ENCODE measurements around the gene ARID1B. TPM values are rescaled to one million over a fixed set of nuclear protein-coding genes. Genes with fewer than 3 reads are reported as not detected.

Gene ARID1B
- total and polyA plus RNA-seq, 10 of the 15 experiments (the other 5 are each of a cell fraction or from before 2014, with no cell fraction given) = 24.7 to 133 (median 54.6) TPM

GRCh38 chr6:156776470-156776839 is 723 bp upstream of the ARID1B start (continued):
- TF ChIP-seq CUX1 (IDR thresholded peaks at IDR 0.05; ENCODE audit: insufficient replicate concordance, low read depth, low read length) = no peak
- no peak for TF ChIP-seq WRNIP1 (IDR thresholded peaks at IDR 0.05; ENCODE audit: borderline replicate concordance, low read depth, low read length)
- no peak for TF ChIP-seq MEF2A (IDR thresholded peaks at IDR 0.05; ENCODE audit: insufficient read depth, low read depth, low read length)
- no peak for TF ChIP-seq RBBP5 (conservative IDR thresholded peaks at IDR 0.05)
- TF ChIP-seq HDAC2 (IDR thresholded peaks at IDR 0.05) = no peak
- no peak for TF ChIP-seq FOXM1 (IDR thresholded peaks at IDR 0.05; ENCODE audit: low read depth, low read length)
- TF ChIP-seq SREBF2 (IDR thresholded peaks at IDR 0.05; ENCODE audit: low read length) = no peak
- no peak for TF ChIP-seq NRF1 (conservative IDR thresholded peaks at IDR 0.05; ENCODE audit: low read depth, low read length)
- no peak for TF ChIP-seq SPI1 (IDR thresholded peaks at IDR 0.05; ENCODE audit: borderline replicate concordance, insufficient read depth, low read depth, low read length)
- no peak for TF ChIP-seq YBX1 (IDR thresholded peaks at IDR 0.05)
- no peak for TF ChIP-seq CREM (IDR thresholded peaks at IDR 0.05; ENCODE audit: low read depth)
- TF ChIP-seq RFX5 (IDR thresholded peaks at IDR 0.05; ENCODE audit: low read depth, low read length) = no peak
- no peak for TF ChIP-seq ZNF24 (IDR thresholded peaks at IDR 0.05)
- TF ChIP-seq, protein P1, sequence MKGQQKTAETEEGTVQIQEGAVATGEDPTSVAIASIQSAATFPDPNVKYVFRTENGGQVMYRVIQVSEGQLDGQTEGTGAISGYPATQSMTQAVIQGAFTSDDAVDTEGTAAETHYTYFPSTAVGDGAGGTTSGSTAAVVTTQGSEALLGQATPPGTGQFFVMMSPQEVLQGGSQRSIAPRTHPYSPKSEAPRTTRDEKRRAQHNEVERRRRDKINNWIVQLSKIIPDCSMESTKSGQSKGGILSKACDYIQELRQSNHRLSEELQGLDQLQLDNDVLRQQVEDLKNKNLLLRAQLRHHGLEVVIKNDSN (IDR thresholded peaks at IDR 0.05; ENCODE audit: borderline replicate concordance, extremely low read length, insufficient read depth, low read depth, low read length) = no peak
- TF ChIP-seq CEBPZ (IDR thresholded peaks at IDR 0.05; ENCODE audit: low read depth, low read length) = no peak
- no peak for TF ChIP-seq RCOR1 (conservative IDR thresholded peaks at IDR 0.05; ENCODE audit: low read depth, low read length)
- no peak for TF ChIP-seq EED (IDR thresholded peaks at IDR 0.05; ENCODE audit: low read depth)
- TF ChIP-seq, protein P2, sequence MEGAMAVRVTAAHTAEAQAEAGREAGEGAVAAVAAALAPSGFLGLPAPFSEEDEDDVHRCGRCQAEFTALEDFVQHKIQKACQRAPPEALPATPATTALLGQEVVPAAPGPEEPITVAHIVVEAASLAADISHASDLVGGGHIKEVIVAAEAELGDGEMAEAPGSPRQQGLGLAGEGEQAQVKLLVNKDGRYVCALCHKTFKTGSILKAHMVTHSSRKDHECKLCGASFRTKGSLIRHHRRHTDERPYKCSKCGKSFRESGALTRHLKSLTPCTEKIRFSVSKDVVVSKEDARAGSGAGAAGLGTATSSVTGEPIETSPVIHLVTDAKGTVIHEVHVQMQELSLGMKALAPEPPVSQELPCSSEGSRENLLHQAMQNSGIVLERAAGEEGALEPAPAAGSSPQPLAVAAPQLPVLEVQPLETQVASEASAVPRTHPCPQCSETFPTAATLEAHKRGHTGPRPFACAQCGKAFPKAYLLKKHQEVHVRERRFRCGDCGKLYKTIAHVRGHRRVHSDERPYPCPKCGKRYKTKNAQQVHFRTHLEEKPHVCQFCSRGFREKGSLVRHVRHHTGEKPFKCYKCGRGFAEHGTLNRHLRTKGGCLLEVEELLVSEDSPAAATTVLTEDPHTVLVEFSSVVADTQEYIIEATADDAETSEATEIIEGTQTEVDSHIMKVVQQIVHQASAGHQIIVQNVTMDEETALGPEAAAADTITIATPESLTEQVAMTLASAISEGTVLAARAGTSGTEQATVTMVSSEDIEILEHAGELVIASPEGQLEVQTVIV (IDR thresholded peaks at IDR 0.05; ENCODE audit: borderline replicate concordance, partially characterized antibody) = no peak

Measured in GM12878 (cell line).